HG03460 (cell line): ENCODE data around the gene ANKS3.
"Not testable (repeated sequence)": the region's sequence is repeated elsewhere in the genome, so short reads cannot be mapped to it uniquely, and the experiment has no call there.

ENCODE experiments used
- ATAC-seq: cut with Tn5 transposase; IDR thresholded peaks from one replicate; pipeline ENCODE4 v1.9.1; 2021; ENCODE audit not compliant: unreplicated experiment

Gene ANKS3

GRCh38 chr16:4754865-4755264 is 20.8 kb upstream of the ANKS3 start:
- no peak for ATAC-seq

GRCh38 chr16:4753227-4753626 is 19.2 kb upstream of the ANKS3 start:
- ATAC-seq = no peak

DNA sequence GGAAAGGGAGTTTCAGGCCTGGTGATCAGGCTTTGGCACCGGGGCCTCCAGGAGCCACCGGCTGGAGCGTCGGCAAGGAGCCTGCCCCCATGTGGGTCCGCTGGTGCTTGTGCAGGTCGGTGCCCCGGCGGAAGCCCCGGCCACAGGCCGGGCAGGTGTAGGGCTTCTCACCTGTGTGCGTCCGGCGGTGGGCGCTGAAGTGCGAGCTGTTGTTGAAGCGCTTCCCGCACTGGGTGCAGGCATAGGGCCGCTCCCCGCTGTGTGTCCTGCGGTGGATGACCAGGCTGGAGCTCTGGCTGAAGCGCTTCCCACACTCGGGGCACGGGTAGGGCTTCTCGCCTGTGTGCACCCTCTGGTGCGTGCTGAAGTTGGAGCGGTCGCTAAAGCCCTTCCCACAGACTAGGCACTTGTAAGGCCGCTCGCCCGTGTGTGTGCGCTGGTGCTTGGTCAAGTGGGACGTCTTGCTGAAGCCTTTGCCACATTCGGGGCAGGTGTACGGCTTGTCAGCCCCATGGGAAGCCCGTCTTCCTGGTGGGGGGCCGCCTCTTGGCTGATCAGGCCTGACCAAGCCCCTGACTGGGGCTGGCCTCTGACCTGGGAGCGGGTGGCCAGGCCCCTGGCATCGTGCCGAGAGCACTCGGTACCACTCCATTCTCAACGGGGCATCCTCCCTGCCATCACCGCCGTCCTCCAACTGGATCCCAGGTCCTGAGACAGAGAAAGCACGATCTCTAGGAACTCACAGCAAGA is 18.5 kb upstream of the ANKS3 start:
- no peak for ATAC-seq

GRCh38 chr16:4750896-4751295 is 16.8 kb upstream of the ANKS3 start:
- no peak for ATAC-seq

GRCh38 chr16:4749700-4750257 is 15.7 kb upstream of the ANKS3 start:
- no peak for ATAC-seq

DNA sequence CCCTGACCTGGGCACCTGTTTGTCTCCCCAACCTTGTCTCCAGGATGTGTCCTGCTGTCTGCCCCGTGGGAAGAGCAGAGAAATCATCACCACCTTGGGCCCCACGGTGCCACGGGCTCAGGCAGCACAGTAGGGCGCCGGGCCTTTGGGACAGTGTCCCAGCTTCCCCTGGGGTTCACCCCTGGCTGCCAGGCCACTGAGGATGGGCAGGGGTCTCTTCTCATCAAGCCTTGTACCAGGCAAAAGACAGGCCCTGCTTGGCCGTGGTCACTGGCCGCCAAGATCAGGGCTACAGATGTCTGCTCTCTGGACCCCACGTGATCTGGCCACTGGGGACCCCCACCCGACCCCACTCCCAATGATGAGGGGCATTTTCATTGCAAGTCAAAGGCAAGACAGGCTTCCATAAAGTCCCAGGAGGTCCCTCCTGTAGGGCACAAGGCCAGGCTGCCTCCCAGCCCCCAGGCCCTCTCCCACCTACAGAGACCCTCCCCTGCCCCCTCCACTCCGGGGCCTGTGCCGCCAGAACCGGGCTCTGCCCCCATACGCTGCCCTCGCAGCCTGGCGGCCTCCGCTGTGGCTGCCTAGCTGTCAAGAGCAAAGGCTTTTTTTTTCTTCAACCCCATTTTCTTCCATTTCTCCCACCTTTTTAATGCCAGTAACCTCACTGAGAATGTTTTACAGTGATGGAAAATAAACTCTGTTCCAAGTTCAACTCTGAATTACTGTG is 14.8 kb upstream of the ANKS3 start:
- ATAC-seq = no peak

GRCh38 chr16:4747906-4748681 is 14.0 kb upstream of the ANKS3 start:
- ATAC-seq = no peak

- no peak for ATAC-seq
These were observed 13.0 kb upstream of the ANKS3 start for GRCh38 chr16:4746991-4747574.

GRCh38 chr16:4746215-4746614 is 12.1 kb upstream of the ANKS3 start:
- no peak for ATAC-seq

- no peak for ATAC-seq
These were observed 11.2 kb upstream of the ANKS3 start for GRCh38 chr16:4745274-4745569.

- no peak for ATAC-seq
These were observed 10.6 kb upstream of the ANKS3 start for GRCh38 chr16:4744555-4745273.

DNA sequence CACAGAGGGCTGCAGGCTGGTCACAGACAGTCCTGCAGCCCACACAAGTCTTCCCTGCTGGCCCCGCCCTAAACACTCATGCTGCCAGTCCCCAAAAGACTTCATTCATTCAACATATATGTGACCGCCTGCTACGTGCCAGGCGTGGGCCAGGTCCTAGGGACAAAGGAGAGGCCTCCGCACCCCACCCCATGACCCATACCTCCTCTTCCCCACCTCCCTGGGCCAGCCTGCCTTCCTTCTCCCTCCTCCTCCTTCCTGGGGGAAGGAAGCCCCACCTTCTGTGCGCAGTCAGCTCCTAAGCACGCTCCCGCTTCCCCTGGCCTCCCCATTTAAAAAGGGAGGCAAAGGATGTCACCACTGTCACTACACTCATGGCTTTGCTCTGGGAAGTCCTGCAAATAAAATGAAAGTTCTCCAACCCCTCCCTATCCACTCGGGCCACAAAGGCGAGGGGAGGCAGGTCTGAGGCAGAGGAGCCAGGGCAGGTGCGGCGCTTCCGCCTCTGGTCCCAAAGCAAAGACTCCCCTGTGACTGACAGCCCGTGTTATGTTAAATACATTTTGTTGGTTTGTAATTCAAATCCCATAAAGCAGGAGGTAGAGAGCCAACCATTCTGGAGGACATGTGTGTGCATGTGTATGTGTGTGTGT is 9.3 kb upstream of the ANKS3 start:
- ATAC-seq = no peak

- ATAC-seq = not testable (repeated sequence)
These were observed 4.3 kb upstream of the ANKS3 start for GRCh38 chr16:4738370-4738769.

DNA sequence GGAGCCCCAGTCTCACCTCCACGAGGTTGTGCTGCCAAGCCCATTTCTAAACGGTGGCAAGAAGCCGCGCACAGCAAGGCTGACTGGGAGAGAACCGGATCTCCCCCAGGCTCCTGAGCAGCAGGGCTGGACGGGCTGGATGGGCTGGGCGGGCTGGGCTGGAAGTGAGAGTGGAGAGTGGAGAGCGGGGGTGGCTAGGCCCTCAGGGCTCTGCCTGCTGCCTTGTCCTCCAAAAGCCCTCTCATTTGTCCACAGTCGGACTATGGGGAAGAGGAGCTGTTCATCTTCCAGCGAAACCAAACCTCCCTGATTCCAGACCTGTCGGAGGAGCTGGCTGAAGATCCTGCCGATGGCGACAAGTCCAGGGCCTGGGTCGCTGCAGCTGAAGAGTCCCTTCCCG is 3.5 kb upstream of the ANKS3 start:
- no peak for ATAC-seq

GRCh38 chr16:4736546-4736945 is 2.5 kb upstream of the ANKS3 start:
- ATAC-seq = no peak

DNA sequence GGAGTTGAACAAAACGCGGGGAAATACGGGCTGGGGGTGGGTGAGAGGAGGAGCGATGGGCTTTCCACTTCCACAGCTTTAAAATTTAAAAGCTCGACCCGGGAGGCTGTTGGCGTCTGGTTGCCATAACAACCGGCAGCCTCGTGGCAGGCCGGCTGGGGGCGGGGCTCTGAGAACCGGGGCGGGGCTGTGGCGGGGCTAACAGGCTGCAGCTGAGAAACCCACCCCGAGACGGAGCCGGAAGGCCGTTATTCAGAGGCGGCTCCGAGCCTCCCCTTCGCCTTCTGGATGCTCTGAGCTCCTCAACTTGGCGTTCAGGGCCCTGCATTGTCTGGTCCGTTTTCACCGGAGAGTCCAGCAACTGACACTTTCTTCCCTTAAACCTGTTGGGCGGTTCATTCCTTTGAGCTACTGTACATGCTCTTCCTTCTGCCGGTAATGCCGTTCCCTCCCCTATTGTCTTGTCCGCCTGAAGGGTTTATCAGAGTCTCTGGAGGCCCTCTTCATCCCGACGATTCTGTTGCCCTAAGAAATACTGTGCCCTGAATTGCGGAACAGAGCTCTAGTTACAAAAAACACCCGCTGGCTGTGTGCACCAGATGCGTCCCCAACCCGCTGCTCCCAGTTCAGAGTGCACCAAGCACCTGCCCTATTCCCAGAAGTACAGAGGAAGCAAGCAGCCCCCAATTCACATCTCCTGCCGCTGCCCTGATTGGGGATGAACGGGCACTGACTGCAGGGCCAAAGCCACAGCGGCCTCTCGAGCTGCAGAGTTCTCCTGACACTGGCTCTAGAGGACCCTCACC is 862 bp upstream of the ANKS3 start:
- ATAC-seq = peak; percentile 64

DNA sequence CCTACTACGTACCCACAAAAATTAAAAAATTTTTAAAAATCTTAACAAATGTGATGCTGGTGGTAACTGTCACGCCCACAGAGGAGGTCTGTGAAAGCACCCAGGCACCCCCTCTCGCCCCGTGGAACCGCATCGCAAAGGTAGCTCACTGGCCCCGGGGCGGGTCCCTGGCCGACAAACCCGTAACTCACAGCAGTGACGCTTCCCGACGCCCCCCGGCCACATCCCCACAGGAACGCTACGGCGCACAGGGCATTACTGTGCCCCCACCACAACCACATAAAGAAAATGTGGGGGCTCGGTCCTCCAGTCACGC is 366 bp downstream of the ANKS3 start:
- ATAC-seq = peak; percentile 2

- ATAC-seq = no peak
These were observed 794 bp downstream of the ANKS3 start for GRCh38 chr16:4733211-4733742.

DNA sequence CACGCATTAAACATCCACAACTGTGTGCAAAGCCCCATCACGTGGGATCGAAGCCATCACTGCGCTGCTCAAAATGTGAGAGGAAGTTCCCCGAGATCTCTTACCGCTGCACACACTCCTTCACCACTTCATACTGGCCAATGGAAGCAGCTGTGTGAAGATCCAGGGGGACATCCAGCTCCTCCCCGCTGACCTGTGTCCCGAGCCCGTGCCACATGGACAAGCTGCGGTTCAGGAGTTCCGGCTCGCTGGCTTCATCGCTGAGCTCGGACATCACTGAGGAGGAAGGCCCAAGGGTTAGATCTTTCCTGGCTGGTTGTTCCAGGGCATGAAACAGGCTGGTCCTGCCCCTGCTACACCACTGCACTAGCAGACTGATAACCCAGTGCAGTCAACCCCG is 4.2 kb downstream of the ANKS3 start:
- no peak for ATAC-seq
